Measurements from ENCODE around the gene MPST. TPM values are rescaled to one million over a fixed set of nuclear protein-coding genes. Genes with fewer than 3 reads are reported as not detected.

Gene MPST
- total RNA-seq, 1 experiment from 2014 or later: 66.6 TPM

- CTCF ChIA-PET: interaction anchor here (0.7 kb wide), 1 partner anchor 224 kb away, joined by 6 read pairs; no protein-coding TSS in a partner anchor
- Histone ChIP-seq H3K36me3 (ENCODE audit: insufficient read depth, low read length, poor library complexity, severe bottlenecking) (no peaks in the 10 kb centered on the region), H3K27ac (ENCODE audit: low read depth, low read length, poor library complexity, severe bottlenecking) (no peak overlapping the region), H3K27me3 (replicated peaks; ENCODE audit: insufficient read depth, low read depth, low read length, poor library complexity) (no peaks in the 10 kb centered on the region), H3K4me3 (ENCODE audit: low read depth, low read length, poor library complexity, severe bottlenecking) (no peak overlapping the region), H3K9me3 (ENCODE audit: low read depth, low read length, poor library complexity, severe bottlenecking) (no peaks in the 10 kb centered on the region), H3K4me1 (ENCODE audit: insufficient read depth, low read length, poor library complexity, severe bottlenecking) (peaks cover 4% of the 10 kb centered on the region)
- TF ChIP-seq EZH2 (IDR thresholded peaks at IDR 0.05; ENCODE audit: borderline replicate concordance, low read depth, low read length, poor library complexity, severe bottlenecking) (no peak), CTCF (conservative IDR thresholded peaks at IDR 0.05; ENCODE audit: low read depth, low read length) (no peak)
- intact Hi-C loops (cut with micrococcal nuclease; ENCODE audit: unreplicated experiment): no loop called here
- DNase-seq (ENCODE audit: low spot score): no peak
- BruUV-seq (replicated peaks): no TSS peak
- POLR2A ChIA-PET (ENCODE audit: low non-redundant PET): no interaction called here
These were observed 3.2 kb upstream of the MPST start for GRCh38 chr22:37016134-37016910.

GRCh38 chr22:37017356-37017755, 2.2 kb upstream of the MPST start:
- Histone ChIP-seq H3K27ac (ENCODE audit: low read depth, low read length, poor library complexity, severe bottlenecking) (no peak overlapping the region), H3K27me3 (replicated peaks; ENCODE audit: insufficient read depth, low read depth, low read length, poor library complexity) (no peaks in the 10 kb centered on the region), H3K9me3 (ENCODE audit: low read depth, low read length, poor library complexity, severe bottlenecking) (no peaks in the 10 kb centered on the region), H3K36me3 (ENCODE audit: insufficient read depth, low read length, poor library complexity, severe bottlenecking) (no peaks in the 10 kb centered on the region), H3K4me1 (ENCODE audit: insufficient read depth, low read length, poor library complexity, severe bottlenecking) (peaks cover 7% of the 10 kb centered on the region), H3K4me3 (ENCODE audit: low read depth, low read length, poor library complexity, severe bottlenecking) (no peak overlapping the region)
- intact Hi-C loops (cut with micrococcal nuclease; ENCODE audit: unreplicated experiment): no loop called here
- no peak for TF ChIP-seq EZH2 (IDR thresholded peaks at IDR 0.05; ENCODE audit: borderline replicate concordance, low read depth, low read length, poor library complexity, severe bottlenecking)
- no peak for TF ChIP-seq CTCF (conservative IDR thresholded peaks at IDR 0.05; ENCODE audit: low read depth, low read length)
- POLR2A ChIA-PET (ENCODE audit: low non-redundant PET): no interaction called here
- BruUV-seq (replicated peaks): no TSS peak
- CTCF ChIA-PET: no interaction called here
- no peak for DNase-seq (ENCODE audit: low spot score)

- no peak for TF ChIP-seq CTCF (conservative IDR thresholded peaks at IDR 0.05; ENCODE audit: low read depth, low read length)
- no peak for TF ChIP-seq EZH2 (IDR thresholded peaks at IDR 0.05; ENCODE audit: borderline replicate concordance, low read depth, low read length, poor library complexity, severe bottlenecking)
- Histone ChIP-seq H3K9me3 (ENCODE audit: low read depth, low read length, poor library complexity, severe bottlenecking) (no peaks in the 10 kb centered on the region), H3K27ac (ENCODE audit: low read depth, low read length, poor library complexity, severe bottlenecking) (peak overlapping the region; percentile 93), H3K4me1 (ENCODE audit: insufficient read depth, low read length, poor library complexity, severe bottlenecking) (peaks cover 8% of the 10 kb centered on the region), H3K36me3 (ENCODE audit: insufficient read depth, low read length, poor library complexity, severe bottlenecking) (no peaks in the 10 kb centered on the region), H3K27me3 (replicated peaks; ENCODE audit: insufficient read depth, low read depth, low read length, poor library complexity) (no peaks in the 10 kb centered on the region), H3K4me3 (ENCODE audit: low read depth, low read length, poor library complexity, severe bottlenecking) (peak overlapping the region; percentile 98)
- ChIA-PET POLR2A (ENCODE audit: low non-redundant PET) (no interaction called here), CTCF (interaction anchor here (0.5 kb wide), 1 partner anchor 73 kb away, joined by 4 read pairs; no protein-coding TSS in a partner anchor)
- DNase-seq (ENCODE audit: low spot score): no peak
- BruUV-seq (replicated peaks): no TSS peak
- intact Hi-C loops (cut with micrococcal nuclease; ENCODE audit: unreplicated experiment): no loop called here
These were observed 1.3 kb upstream of the MPST start for GRCh38 chr22:37018086-37018814.

All from A673 (cell line).